Measurements from ENCODE around the gene SFTPA1. TPM values are rescaled to one million over a fixed set of nuclear protein-coding genes. Genes with fewer than 3 reads are reported as not detected.
"Not testable (repeated sequence)": the region's sequence is repeated elsewhere in the genome, so short reads cannot be mapped to it uniquely, and the experiment has no call there.

The SFTPA1 gene
- 10 to 100 TPM in 1 of 4 donors, 1 to 10 TPM in 2, not detected in 1; 3.3 to 11.9 (median 7.1) TPM for total RNA-seq

DNA sequence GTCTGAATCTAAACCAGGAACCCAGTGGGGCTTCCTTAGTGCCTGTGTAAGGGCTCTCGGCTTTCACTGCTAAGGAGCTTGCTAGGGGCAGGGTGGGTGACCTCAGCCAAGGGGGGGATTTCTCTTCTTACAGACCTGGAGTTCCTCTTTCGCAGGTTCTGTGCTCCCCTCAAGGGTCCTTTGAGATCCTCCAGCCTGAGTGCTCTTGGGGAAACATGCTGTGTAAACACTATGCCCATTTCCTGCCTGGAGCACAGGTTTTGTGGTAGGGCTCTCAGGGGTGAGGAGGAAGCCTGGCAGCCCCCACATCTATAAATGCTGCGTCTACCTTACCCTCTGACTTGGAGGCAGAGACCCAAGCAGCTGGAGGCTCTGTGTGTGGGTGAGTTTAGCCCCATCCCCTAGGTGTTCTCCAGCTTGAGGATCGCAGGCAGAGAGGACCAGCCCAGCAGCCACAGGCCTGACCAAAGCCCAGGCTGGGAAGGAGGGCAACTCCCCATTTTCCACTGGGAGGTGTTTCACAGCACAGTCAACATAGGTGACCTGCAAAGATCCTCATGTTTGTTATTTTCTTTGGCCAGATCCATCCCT, at the start of gene SFTPA1:
SFTPA1 (plus strand) TSS at position 339 of the 591 bp plus-strand sequence. CDS start 887 bp downstream, outside the sequence.
- H3K27me3 ChIP-seq = no peaks in the 10 kb centered on the region
- H3K36me3 ChIP-seq = no peaks in the 10 kb centered on the region
- 76% methylated on average over 4 of the region's 4 CpGs for WGBS
- TF ChIP-seq POLR2AphosphoS5 (IDR thresholded peaks at IDR 0.05) = no peak
- TF ChIP-seq, protein P1, sequence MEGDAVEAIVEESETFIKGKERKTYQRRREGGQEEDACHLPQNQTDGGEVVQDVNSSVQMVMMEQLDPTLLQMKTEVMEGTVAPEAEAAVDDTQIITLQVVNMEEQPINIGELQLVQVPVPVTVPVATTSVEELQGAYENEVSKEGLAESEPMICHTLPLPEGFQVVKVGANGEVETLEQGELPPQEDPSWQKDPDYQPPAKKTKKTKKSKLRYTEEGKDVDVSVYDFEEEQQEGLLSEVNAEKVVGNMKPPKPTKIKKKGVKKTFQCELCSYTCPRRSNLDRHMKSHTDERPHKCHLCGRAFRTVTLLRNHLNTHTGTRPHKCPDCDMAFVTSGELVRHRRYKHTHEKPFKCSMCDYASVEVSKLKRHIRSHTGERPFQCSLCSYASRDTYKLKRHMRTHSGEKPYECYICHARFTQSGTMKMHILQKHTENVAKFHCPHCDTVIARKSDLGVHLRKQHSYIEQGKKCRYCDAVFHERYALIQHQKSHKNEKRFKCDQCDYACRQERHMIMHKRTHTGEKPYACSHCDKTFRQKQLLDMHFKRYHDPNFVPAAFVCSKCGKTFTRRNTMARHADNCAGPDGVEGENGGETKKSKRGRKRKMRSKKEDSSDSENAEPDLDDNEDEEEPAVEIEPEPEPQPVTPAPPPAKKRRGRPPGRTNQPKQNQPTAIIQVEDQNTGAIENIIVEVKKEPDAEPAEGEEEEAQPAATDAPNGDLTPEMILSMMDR (IDR thresholded peaks at IDR 0.05) = no peak
- no peak for TF ChIP-seq EP300 (IDR thresholded peaks at IDR 0.05)
- no peak for TF ChIP-seq POLR2A (IDR thresholded peaks at IDR 0.05; ENCODE audit: low read depth)
- DNase-seq (ENCODE audit: extremely low spot score) = no peak
- H3K4me1 ChIP-seq = no peaks in the 10 kb centered on the region
- no peak within 1 kb of the TSS for H3K27ac ChIP-seq (replicated peaks in 1 of 4)
- H3K9me3 ChIP-seq = no peaks in the 10 kb centered on the region
- H3K4me3 ChIP-seq = no peak within 1 kb of the TSS
- intact Hi-C loops (cut with DNase I) = no loop called here

DNA sequence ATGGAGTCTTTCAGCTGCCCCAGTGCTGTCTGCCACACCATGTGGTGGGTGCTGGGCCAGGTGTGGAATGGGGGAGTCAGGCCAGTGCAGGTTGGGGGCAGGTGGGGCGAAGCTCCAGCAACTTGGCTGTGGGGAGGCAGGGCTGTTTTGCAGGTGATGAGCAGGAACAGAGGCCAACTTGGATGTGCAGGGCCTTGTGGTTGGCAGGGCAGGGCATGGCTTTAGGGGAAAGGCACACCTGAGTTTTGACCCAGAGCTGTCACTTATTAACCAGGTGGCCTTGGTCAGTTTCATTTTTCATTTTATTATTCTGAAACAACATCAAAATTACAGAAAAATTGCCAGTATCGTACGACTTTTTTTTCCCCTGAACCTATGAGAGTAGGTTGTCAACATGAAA, 49.5 kb upstream of the SFTPA1 start:
- no peak for DNase-seq (ENCODE audit: extremely low spot score)
- WGBS = 93% methylated on average over 3 of the region's 3 CpGs
- Histone ChIP-seq H3K4me1 (peaks cover 0 to 8% (median 5%) of the 10 kb centered on the region in 4 donors), H3K27me3 (peaks cover 0 to 8% (median 0%) of the 10 kb centered on the region in 4 donors), H3K36me3 (no peaks in the 10 kb centered on the region), H3K9me3 (no peaks in the 10 kb centered on the region), H3K4me3 (no peak overlapping the region), H3K27ac (replicated peaks in 1 of 4) (no peak overlapping the region)
- TF ChIP-seq POLR2AphosphoS5 (IDR thresholded peaks at IDR 0.05) (no peak), EP300 (IDR thresholded peaks at IDR 0.05) (no peak), POLR2A (IDR thresholded peaks at IDR 0.05; ENCODE audit: low read depth) (no peak)
- TF ChIP-seq, protein P1 (IDR thresholded peaks at IDR 0.05) = no peak
- intact Hi-C loops (cut with DNase I) = loop anchor here (10.0 kb wide), 1 partner anchor 364 kb away; no protein-coding TSS in a partner anchor

DNA sequence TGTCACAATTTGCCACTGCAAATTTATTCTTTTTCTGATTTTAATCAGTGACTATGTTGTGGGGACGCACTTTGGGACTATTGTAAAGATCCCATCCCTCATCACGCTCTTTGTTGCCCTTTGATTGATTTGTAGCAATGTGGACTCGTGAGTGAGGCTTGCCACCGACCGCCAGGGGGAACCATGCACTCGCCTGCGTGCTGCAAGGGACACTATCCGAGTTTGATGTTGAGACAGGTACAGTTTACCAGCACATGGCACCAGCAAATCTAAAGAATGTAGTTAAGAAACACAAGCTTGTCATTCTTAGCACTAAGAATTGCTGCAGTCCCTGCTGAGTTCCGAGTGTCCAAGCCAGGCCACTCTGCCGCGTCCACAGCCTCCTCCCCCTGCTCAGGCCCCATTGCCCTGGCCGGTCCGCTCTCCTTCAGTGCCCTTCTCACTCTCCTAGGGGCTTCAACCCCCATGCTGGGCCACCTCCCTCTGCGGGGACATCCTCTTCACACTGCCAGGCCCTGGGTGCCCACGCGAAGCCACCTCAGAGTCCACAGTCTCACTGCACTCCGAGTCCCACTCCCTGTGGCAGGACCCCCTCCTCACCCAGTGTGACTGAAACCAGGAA, 48.5 kb upstream of the SFTPA1 start:
- DNase-seq (ENCODE audit: extremely low spot score) = no peak
- Histone ChIP-seq H3K4me1 (peaks cover 0 to 8% (median 5%) of the 10 kb centered on the region in 4 donors), H3K27ac (replicated peaks in 1 of 4) (no peak overlapping the region), H3K36me3 (no peaks in the 10 kb centered on the region), H3K9me3 (no peaks in the 10 kb centered on the region), H3K4me3 (no peak overlapping the region), H3K27me3 (peaks cover 0 to 8% (median 0%) of the 10 kb centered on the region in 4 donors)
- intact Hi-C loops (cut with DNase I) = loop anchor here (10.0 kb wide), 1 partner anchor 363 kb away; no protein-coding TSS in a partner anchor
- WGBS = 12% methylated on average over 15 of the region's 17 CpGs
- TF ChIP-seq, protein P1 (IDR thresholded peaks at IDR 0.05) = peak; percentile 60 to 86 (median 63)
- TF ChIP-seq POLR2AphosphoS5 (IDR thresholded peaks at IDR 0.05) = no peak

DNA sequence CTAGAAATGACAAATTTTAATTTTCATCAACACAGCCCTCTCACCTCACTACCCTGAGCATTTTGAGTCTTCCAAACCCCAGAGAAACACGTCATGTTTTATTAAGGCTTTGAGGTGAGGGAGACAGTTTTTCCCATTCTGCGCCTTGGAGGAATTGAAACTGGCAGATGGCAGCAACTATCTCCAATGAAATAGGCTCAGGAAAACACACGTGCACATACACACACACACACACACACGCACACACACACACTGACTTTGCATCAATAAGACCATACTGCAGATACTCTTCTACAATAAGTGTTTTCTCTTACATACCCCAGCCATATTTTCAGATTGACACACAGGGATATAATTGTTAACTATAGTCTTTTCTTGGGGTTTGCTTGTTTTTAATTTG, 47.3 kb upstream of the SFTPA1 start:
- peaks cover 0 to 8% (median 5%) of the 10 kb centered on the region in 4 donors for H3K4me1 ChIP-seq
- TF ChIP-seq, protein P1 (IDR thresholded peaks at IDR 0.05) = no peak
- TF ChIP-seq POLR2A (IDR thresholded peaks at IDR 0.05; ENCODE audit: low read depth) = no peak
- no peak for TF ChIP-seq POLR2AphosphoS5 (IDR thresholded peaks at IDR 0.05)
- no peak for TF ChIP-seq EP300 (IDR thresholded peaks at IDR 0.05)
- no peak for DNase-seq (ENCODE audit: extremely low spot score)
- intact Hi-C loops (cut with DNase I) = loop anchor here (10.0 kb wide), 1 partner anchor 361 kb away; no protein-coding TSS in a partner anchor
- no peak overlapping the region for H3K27ac ChIP-seq (replicated peaks in 1 of 4)
- WGBS = 78% methylated on average over 4 of the region's 4 CpGs
- H3K4me3 ChIP-seq = no peak overlapping the region
- no peaks in the 10 kb centered on the region for H3K36me3 ChIP-seq
- peaks cover 0 to 8% (median 0%) of the 10 kb centered on the region in 4 donors for H3K27me3 ChIP-seq
- H3K9me3 ChIP-seq = no peaks in the 10 kb centered on the region

DNA sequence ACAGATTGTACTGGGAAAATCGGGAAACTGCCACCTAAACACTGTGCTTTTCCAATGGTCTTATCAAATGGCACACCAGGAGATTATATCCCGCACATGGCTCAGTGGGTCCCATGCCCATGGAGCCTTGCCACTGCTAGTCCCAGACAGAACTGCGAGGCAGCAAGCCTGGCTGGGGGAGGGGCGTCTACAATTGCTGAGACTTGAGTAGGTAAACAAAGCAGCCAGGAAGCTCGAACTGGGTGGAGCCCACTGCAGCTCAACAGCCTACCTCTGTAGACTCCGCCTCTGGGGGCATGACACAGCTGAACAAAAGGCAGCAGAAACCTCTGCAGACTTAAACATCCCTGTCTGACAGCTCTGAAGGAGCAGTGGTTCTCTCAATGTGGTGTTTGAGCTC, 40.1 kb upstream of the SFTPA1 start:
- H3K27ac ChIP-seq (replicated peaks in 1 of 4); H3K9me3 ChIP-seq; H3K4me1 ChIP-seq; H3K27me3 ChIP-seq; H3K4me3 ChIP-seq; intact Hi-C loops (cut with DNase I); H3K36me3 ChIP-seq; DNase-seq (ENCODE audit: extremely low spot score): not testable (repeated sequence)
- WGBS = 91% methylated on average over 6 of the region's 6 CpGs
